GM23338 (cell line): ENCODE data around the gene SULT1A1. TPM values are rescaled to one million over a fixed set of nuclear protein-coding genes. Genes with fewer than 3 reads are reported as not detected.

Experiments used
- ATAC-seq: fragments of 200-7000 bp; cut with Tn5 transposase; 3 replicates; pipeline ENCODE4 v1.9.1; 2020
- DNase-seq: peaks from one replicate; pipeline ENCODE4 v3.0.0-alpha.2; 2015; ENCODE audit warnings: low spot score
- H2AFZ ChIP-seq: fragments of 200-600 bp; sonication (generic); 2 replicates; pipeline ENCODE4 v1.8.0; 2016; ENCODE audit warnings: antibody characterized with exemption, mild to moderate bottlenecking, moderate library complexity
- H3F3A ChIP-seq: fragments of 200-600 bp; sonication (generic); replicated peaks from 2 replicates; pipeline ENCODE4 v1.8.0; 2017; ENCODE audit warnings: antibody characterized with exemption, mixed run types, low read depth
- H3K27ac ChIP-seq: fragments of 200-600 bp; sonication (generic); 2 replicates; pipeline ENCODE4 v1.6.1; 2016; ENCODE audit warnings: low read depth
- H3K27me3 ChIP-seq: fragments of 200-600 bp; sonication (generic); 2 replicates; pipeline ENCODE4 v1.8.0; 2016; ENCODE audit warnings: mild to moderate bottlenecking, mixed run types, moderate library complexity; ENCODE audit not compliant: insufficient read depth
- H3K36me3 ChIP-seq: fragments of 200-600 bp; sonication (generic); 2 replicates; pipeline ENCODE4 v1.8.0; 2016; ENCODE audit warnings: mild to moderate bottlenecking; ENCODE audit not compliant: insufficient read depth
- H3K4me1 ChIP-seq: fragments of 200-600 bp; sonication (generic); 2 replicates; pipeline ENCODE4 v1.8.0; 2016; ENCODE audit warnings: mild to moderate bottlenecking, moderate library complexity; ENCODE audit not compliant: insufficient read depth
- H3K4me2 ChIP-seq: fragments of 200-600 bp; sonication (generic); 2 replicates; pipeline ENCODE4 v1.7.1; 2017; ENCODE audit warnings: mixed run types
- H3K4me3 ChIP-seq: fragments of 200-600 bp; sonication (generic); 2 replicates; pipeline ENCODE4 v1.6.1; 2016; ENCODE audit warnings: mixed run types
- H3K79me2 ChIP-seq: fragments of 200-600 bp; sonication (generic); replicated peaks from 2 replicates; pipeline ENCODE4 v1.8.0; 2017; ENCODE audit warnings: mild to moderate bottlenecking; ENCODE audit not compliant: insufficient read depth
- H3K9me2 ChIP-seq: fragments of 200-600 bp; sonication (generic); 2 replicates; pipeline ENCODE4 v1.8.0; 2017; ENCODE audit not compliant: insufficient read depth
- H4K20me1 ChIP-seq: fragments of 200-600 bp; sonication (generic); replicated peaks from 2 replicates; pipeline ENCODE4 v1.8.0; 2017; ENCODE audit warnings: mild to moderate bottlenecking; ENCODE audit not compliant: insufficient read depth
- H3K27ac Mint-ChIP-seq: 2 replicates; pipeline ENCODE4 v1.8.0; 2020; ENCODE audit warnings: inconsistent platforms, mild to moderate bottlenecking, moderate library complexity, mixed read lengths
- H3K27me3 Mint-ChIP-seq: 3 replicates; pipeline ENCODE4 v1.8.0; 2022; ENCODE audit warnings: low read depth, mild to moderate bottlenecking, moderate library complexity, mixed read lengths, inconsistent platforms; ENCODE audit not compliant: insufficient read depth, poor library complexity
- H3K36me3 Mint-ChIP-seq: 3 replicates; pipeline ENCODE4 v1.8.0; 2021; ENCODE audit warnings: low read depth, mild to moderate bottlenecking, inconsistent platforms, moderate library complexity, mixed read lengths
- H3K4me1 Mint-ChIP-seq: 3 replicates; pipeline ENCODE4 v1.8.0; 2020; ENCODE audit warnings: mild to moderate bottlenecking, inconsistent platforms, mixed read lengths
- H3K4me3 Mint-ChIP-seq: 3 replicates; pipeline ENCODE4 v1.8.0; 2021; ENCODE audit warnings: moderate library complexity, mild to moderate bottlenecking, inconsistent platforms, mixed read lengths
- H3K9me3 Mint-ChIP-seq: 3 replicates; pipeline ENCODE4 v1.8.0; 2020; ENCODE audit warnings: moderate library complexity, mild to moderate bottlenecking, inconsistent platforms, mixed read lengths
- ETS1 ChIP-seq: IDR thresholded peaks from 2 replicates; pipeline ENCODE4 v1.6.1; 2016; ENCODE audit warnings: antibody characterized with exemption
- EZH2 ChIP-seq: fragments of 200-600 bp; sonication (generic); IDR thresholded peaks from one replicate; pipeline ENCODE4 v1.8.0; 2017; ENCODE audit warnings: antibody characterized with exemption, mild to moderate bottlenecking, low read depth; ENCODE audit not compliant: unreplicated experiment
- JUNB ChIP-seq: IDR thresholded peaks from one replicate; pipeline ENCODE4 v1.6.1; 2016; ENCODE audit warnings: antibody characterized with exemption; ENCODE audit not compliant: unreplicated experiment
- NANOG ChIP-seq: IDR thresholded peaks from 2 replicates; pipeline ENCODE4 v1.6.1; 2016; ENCODE audit warnings: antibody characterized with exemption, borderline replicate concordance
- POLR2AphosphoS5 ChIP-seq: IDR thresholded peaks from 2 replicates; pipeline ENCODE4 v1.6.1; 2016; ENCODE audit warnings: antibody characterized with exemption, low read depth
- REST ChIP-seq: IDR thresholded peaks from one replicate; pipeline ENCODE4 v1.6.1; 2018; ENCODE audit warnings: antibody characterized with exemption; ENCODE audit not compliant: unreplicated experiment
- STAT1 ChIP-seq: IDR thresholded peaks from one replicate; pipeline ENCODE4 v1.6.1; 2016; ENCODE audit warnings: antibody characterized with exemption; ENCODE audit not compliant: unreplicated experiment
- ZNF114 ChIP-seq: fragments of 250-450 bp; sonication (Bioruptor Pico); IDR thresholded peaks from 2 replicates; pipeline ENCODE4 v1.5.0; 2020; ENCODE audit warnings: mild to moderate bottlenecking, moderate library complexity
- polyA plus RNA-seq: library from polyadenylated mRNA; unstranded; fragments of >200 nt; fragmentation: Nextera tagmentation; extraction: Ambion mirVana; gene quantifications from 2 replicates; pipeline ENCODE4 v1.2.1, GENCODE V29; 2016
- total RNA-seq: library from RNA; depleted of rRNA; stranded (reverse); fragments of >200 nt; shearing (Covaris generic); gene quantifications from 2 replicates; pipeline ENCODE4 v1.2.3, GENCODE V29; 2014
- TF ChIP-seq, protein P1 (sequence below): fragments of 250-450 bp; sonication (Bioruptor Pico); IDR thresholded peaks from 2 replicates; pipeline ENCODE4 v1.5.0; 2020; ENCODE audit warnings: mild to moderate bottlenecking, moderate library complexity

SULT1A1 gene
- total and polyA plus RNA-seq, 2 experiments from 2014 or later, result 1.7 to 2.4 TPM

DNA sequence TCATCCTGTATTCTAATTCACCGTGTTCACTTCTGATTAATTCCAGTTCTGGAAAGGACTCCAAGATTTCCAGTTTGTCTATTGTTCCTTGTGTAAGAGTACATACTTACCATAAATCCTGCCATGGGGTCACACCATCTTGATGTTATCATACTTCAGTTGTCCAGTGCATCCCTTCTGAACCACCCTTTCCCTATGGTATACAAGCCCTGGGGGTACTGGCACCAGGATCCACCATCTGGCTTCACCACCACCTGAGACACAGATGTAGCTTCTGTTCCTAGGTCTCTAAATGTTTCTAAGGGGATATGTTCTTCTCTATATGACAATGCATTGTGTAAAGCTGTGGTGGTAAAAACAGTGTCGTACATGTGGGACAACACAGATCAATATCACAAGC lies 34.9 kb downstream of the SULT1A1 start:
- H3K9me2 ChIP-seq, result 0 out of 2 replicates have a peak, but pooled peaks cover 2% of the 10 kb centered on the region
- H3K4me3 Mint-ChIP-seq, result no peak overlapping the region; the same call in 2 of the 3 replicates
- peaks cover 6% of the 10 kb centered on the region for H3K4me1 ChIP-seq
- H3K36me3 Mint-ChIP-seq, result no peaks in the 10 kb centered on the region; the same call in 2 of the 3 replicates
- no peaks in the 10 kb centered on the region for H3K9me3 Mint-ChIP-seq
- no peak overlapping the region for H3K4me2 ChIP-seq
- H3K27ac Mint-ChIP-seq, result no peak overlapping the region
- ATAC-seq (no peak), DNase-seq (no peak)
- no peaks in the 10 kb centered on the region; the same call in 1 of the 2 replicates for H4K20me1 ChIP-seq
- no peaks in the 10 kb centered on the region for H3K36me3 ChIP-seq
- H3K27me3 Mint-ChIP-seq, result peaks cover 9% of the 10 kb centered on the region
- H3F3A ChIP-seq, result no peaks in the 10 kb centered on the region
- peaks cover 30% of the 10 kb centered on the region for H3K4me1 Mint-ChIP-seq
- TF ChIP-seq EZH2 (no peak), ETS1 (no peak), NANOG (no peak)
- no peak overlapping the region for H3K27ac ChIP-seq
- H3K4me3 ChIP-seq, result no peak overlapping the region
- H2AFZ ChIP-seq, result no peak overlapping the region
- no peaks in the 10 kb centered on the region for H3K79me2 ChIP-seq
- H3K27me3 ChIP-seq, result no peaks in the 10 kb centered on the region

DNA sequence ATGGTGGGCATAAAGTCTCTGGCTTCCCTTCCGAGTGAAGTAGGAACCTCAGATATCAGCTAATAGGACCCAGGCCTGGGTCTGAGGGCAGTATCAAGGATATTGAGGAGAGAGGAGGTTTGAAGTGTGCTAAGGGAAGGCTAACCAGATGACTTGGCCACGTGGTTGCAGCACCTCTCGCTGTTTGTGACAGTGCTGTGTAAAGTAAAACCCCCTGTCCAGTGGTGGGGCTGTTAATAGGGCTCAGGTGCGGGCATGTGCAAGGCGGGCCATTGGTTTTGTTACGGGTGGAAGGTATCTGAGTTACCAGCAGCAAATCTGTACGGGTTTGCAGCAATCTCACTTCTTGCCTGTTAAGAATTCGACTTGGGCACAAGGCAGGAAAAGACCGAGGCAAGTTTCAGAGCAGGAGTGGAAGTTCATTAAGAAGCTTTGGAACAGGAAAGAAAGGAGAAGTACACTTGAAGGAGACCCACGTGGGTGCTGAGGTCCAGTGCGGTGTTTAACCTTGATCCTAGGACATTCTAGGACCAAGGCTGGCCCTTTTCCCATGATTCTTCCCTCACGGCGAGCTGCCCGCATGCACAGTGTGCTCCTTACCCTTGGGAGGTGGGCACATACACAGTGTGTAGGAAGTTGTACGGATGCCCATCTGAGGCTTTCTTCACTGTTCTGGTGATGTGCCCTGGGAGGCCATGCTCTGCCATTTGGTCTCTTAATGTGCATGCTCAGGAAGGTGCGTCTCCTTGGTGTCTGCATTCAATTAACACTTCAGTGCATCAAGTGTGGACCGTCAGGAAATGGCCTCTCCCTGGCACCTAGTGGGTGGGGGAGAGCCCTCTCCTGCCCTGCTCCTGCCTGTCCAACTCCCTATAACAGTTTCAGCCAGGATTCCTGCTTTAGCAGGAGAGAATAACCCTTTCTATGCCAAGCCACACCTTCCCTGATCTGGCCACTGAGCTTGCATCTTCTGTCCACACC lies 35.8 kb downstream of the SULT1A1 start:
- H3K4me2 ChIP-seq, result no peak overlapping the region
- Mint-ChIP-seq H3K27me3 (peaks cover 12% of the 10 kb centered on the region), H3K4me1 (peaks cover 30% of the 10 kb centered on the region), H3K4me3 (no peak overlapping the region; the same call in 2 of the 3 replicates), H3K36me3 (no peaks in the 10 kb centered on the region; the same call in 2 of the 3 replicates), H3K27ac (peak overlapping the region; percentile 7; the same call in 1 of the 2 replicates), H3K9me3 (no peaks in the 10 kb centered on the region)
- DNase-seq (no peak), ATAC-seq (peak; percentile 49)
- no peaks in the 10 kb centered on the region for H3F3A ChIP-seq
- no peaks in the 10 kb centered on the region for H3K79me2 ChIP-seq
- H3K9me2 ChIP-seq, result 0 out of 2 replicates have a peak, but pooled peaks cover 2% of the 10 kb centered on the region
- H3K4me3 ChIP-seq, result no peak overlapping the region
- H3K4me1 ChIP-seq, result peaks cover 6% of the 10 kb centered on the region
- H3K27ac ChIP-seq, result no peak overlapping the region
- H3K27me3 ChIP-seq, result no peaks in the 10 kb centered on the region
- H4K20me1 ChIP-seq, result no peaks in the 10 kb centered on the region; the same call in 1 of the 2 replicates
- no peak overlapping the region for H2AFZ ChIP-seq
- no peaks in the 10 kb centered on the region for H3K36me3 ChIP-seq
- TF ChIP-seq JUNB (no peak), REST (no peak), NANOG (no peak), POLR2AphosphoS5 (no peak), STAT1 (no peak), ZNF114 (CRISPR knock-in tag) (no peak)
- TF ChIP-seq, protein P1, sequence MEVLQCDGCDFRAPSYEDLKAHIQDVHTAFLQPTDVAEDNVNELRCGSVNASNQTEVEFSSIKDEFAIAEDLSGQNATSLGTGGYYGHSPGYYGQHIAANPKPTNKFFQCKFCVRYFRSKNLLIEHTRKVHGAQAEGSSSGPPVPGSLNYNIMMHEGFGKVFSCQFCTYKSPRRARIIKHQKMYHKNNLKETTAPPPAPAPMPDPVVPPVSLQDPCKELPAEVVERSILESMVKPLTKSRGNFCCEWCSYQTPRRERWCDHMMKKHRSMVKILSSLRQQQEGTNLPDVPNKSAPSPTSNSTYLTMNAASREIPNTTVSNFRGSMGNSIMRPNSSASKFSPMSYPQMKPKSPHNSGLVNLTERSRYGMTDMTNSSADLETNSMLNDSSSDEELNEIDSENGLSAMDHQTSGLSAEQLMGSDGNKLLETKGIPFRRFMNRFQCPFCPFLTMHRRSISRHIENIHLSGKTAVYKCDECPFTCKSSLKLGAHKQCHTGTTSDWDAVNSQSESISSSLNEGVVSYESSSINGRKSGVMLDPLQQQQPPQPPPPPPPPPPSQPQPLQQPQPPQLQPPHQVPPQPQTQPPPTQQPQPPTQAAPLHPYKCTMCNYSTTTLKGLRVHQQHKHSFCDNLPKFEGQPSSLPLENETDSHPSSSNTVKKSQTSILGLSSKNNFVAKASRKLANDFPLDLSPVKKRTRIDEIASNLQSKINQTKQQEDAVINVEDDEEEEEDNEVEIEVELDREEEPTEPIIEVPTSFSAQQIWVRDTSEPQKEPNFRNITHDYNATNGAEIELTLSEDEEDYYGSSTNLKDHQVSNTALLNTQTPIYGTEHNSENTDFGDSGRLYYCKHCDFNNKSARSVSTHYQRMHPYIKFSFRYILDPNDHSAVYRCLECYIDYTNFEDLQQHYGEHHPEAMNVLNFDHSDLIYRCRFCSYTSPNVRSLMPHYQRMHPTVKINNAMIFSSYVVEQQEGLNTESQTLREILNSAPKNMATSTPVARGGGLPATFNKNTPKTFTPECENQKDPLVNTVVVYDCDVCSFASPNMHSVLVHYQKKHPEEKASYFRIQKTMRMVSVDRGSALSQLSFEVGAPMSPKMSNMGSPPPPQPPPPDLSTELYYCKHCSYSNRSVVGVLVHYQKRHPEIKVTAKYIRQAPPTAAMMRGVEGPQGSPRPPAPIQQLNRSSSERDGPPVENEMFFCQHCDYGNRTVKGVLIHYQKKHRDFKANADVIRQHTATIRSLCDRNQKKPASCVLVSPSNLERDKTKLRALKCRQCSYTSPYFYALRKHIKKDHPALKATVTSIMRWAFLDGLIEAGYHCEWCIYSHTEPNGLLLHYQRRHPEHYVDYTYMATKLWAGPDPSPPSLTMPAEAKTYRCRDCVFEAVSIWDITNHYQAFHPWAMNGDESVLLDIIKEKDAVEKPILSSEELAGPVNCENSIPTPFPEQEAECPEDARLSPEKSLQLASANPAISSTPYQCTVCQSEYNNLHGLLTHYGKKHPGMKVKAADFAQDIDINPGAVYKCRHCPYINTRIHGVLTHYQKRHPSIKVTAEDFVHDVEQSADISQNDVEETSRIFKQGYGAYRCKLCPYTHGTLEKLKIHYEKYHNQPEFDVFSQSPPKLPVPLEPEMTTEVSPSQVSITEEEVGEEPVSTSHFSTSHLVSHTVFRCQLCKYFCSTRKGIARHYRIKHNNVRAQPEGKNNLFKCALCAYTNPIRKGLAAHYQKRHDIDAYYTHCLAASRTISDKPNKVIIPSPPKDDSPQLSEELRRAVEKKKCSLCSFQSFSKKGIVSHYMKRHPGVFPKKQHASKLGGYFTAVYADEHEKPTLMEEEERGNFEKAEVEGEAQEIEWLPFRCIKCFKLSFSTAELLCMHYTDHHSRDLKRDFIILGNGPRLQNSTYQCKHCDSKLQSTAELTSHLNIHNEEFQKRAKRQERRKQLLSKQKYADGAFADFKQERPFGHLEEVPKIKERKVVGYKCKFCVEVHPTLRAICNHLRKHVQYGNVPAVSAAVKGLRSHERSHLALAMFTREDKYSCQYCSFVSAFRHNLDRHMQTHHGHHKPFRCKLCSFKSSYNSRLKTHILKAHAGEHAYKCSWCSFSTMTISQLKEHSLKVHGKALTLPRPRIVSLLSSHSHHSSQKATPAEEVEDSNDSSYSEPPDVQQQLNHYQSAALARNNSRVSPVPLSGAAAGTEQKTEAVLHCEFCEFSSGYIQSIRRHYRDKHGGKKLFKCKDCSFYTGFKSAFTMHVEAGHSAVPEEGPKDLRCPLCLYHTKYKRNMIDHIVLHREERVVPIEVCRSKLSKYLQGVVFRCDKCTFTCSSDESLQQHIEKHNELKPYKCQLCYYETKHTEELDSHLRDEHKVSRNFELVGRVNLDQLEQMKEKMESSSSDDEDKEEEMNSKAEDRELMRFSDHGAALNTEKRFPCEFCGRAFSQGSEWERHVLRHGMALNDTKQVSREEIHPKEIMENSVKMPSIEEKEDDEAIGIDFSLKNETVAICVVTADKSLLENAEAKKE (CRISPR knock-in tag), result no peak
